Keratinocyte (primary cell): ENCODE data around the gene SDR39U1. TPM values are rescaled to one million over a fixed set of nuclear protein-coding genes. Genes with fewer than 3 reads are reported as not detected.
"Not testable (repeated sequence)": the region's sequence is repeated elsewhere in the genome, so short reads cannot be mapped to it uniquely, and the experiment has no call there.

Experiments
- DNase-seq: peaks from one replicate; pipeline ENCODE4 v3.0.0-alpha.2; 2011; ENCODE audit warnings: low read depth, missing footprints, low spot score
- FAIRE-seq: peaks from 2 replicates; lab custom pipeline; 2011; peaks lifted over from hg19 to GRCh38; lab: Jason Lieb, UNC
- H2AFZ ChIP-seq: 2 replicates; pipeline ENCODE4 v1.6.0; 2012; ENCODE audit warnings: low read length, control low read depth, inconsistent platforms; ENCODE audit not compliant: control insufficient read depth
- H3K27ac ChIP-seq: 2 replicates; pipeline ENCODE4 v1.5.1; 2011; ENCODE audit warnings: low read length; ENCODE audit not compliant: control insufficient read depth, insufficient read depth
- H3K27me3 ChIP-seq: 3 replicates; pipeline ENCODE4 v1.6.0; 2011; ENCODE audit warnings: low read length; ENCODE audit not compliant: control insufficient read depth, insufficient read depth; ENCODE audit errors: extremely low read depth
- H3K36me3 ChIP-seq, 2 experiments: 2 replicates in 1 of 2; 3 replicates in 1 of 2; pipeline ENCODE4 v1.5.1; 2011; ENCODE audit warnings: low read length in 2 of 2, mild to moderate bottlenecking in 1 of 2; ENCODE audit not compliant: control insufficient read depth in 2 of 2, insufficient read depth in 2 of 2; ENCODE audit errors: extremely low read depth in 1 of 2
- H3K4me1 ChIP-seq: 3 replicates; pipeline ENCODE4 v1.5.1; 2011; ENCODE audit warnings: low read length; ENCODE audit not compliant: control insufficient read depth, insufficient read depth; ENCODE audit errors: extremely low read depth
- H3K4me2 ChIP-seq: 3 replicates; pipeline ENCODE4 v1.6.0; 2011; ENCODE audit warnings: low read depth, low read length; ENCODE audit not compliant: control insufficient read depth, insufficient read depth; ENCODE audit errors: extremely low read depth
- H3K4me3 ChIP-seq, 3 experiments: fragments of 200-600 bp in 1 of 3; sonication (generic) in 1 of 3; 2 replicates in 2 of 3; 3 replicates in 1 of 3; pipeline ENCODE4 v1.5.1; 2011 to 2016; ENCODE audit warnings: low read length in 3 of 3, mild to moderate bottlenecking in 3 of 3, control low read depth in 2 of 3, inconsistent platforms in 1 of 3, low read depth in 1 of 3, mixed read lengths in 1 of 3, mixed run types in 1 of 3, moderate library complexity in 1 of 3; ENCODE audit not compliant: control insufficient read depth in 2 of 3, insufficient read depth in 2 of 3; ENCODE audit errors: extremely low read depth in 1 of 3
- H3K79me2 ChIP-seq: 2 replicates; pipeline ENCODE4 v1.6.0; 2012; ENCODE audit warnings: low read length; ENCODE audit not compliant: control insufficient read depth, insufficient read depth
- H3K9ac ChIP-seq: 3 replicates; pipeline ENCODE4 v1.6.0; 2011; ENCODE audit warnings: low read length; ENCODE audit not compliant: control insufficient read depth, insufficient read depth; ENCODE audit errors: extremely low read depth
- H3K9me1 ChIP-seq: 3 replicates; pipeline ENCODE4 v1.6.0; 2011; ENCODE audit warnings: low read length; ENCODE audit not compliant: control insufficient read depth, insufficient read depth; ENCODE audit errors: extremely low read depth
- H3K9me3 ChIP-seq: 2 replicates; pipeline ENCODE4 v1.5.1; 2012; ENCODE audit warnings: low read depth, low read length; ENCODE audit not compliant: control insufficient read depth
- H4K20me1 ChIP-seq: 3 replicates; pipeline ENCODE4 v1.6.0; 2011; ENCODE audit warnings: low read length; ENCODE audit not compliant: control insufficient read depth, insufficient read depth; ENCODE audit errors: extremely low read depth
- CTCF ChIP-seq, 3 experiments: IDR thresholded peaks in 1 of 3; conservative IDR thresholded peaks in 1 of 3; optimal IDR thresholded peaks in 1 of 3; 2 replicates in 2 of 3; 3 replicates in 1 of 3; pipeline versions ENCODE3 to v1.5.1; 2011; ENCODE audit warnings: low read length in 3 of 3, mild to moderate bottlenecking in 3 of 3, moderate library complexity in 2 of 3, control low read depth in 1 of 3, inconsistent platforms in 1 of 3; ENCODE audit not compliant: insufficient read depth in 2 of 3; ENCODE audit errors: extremely low read depth in 1 of 3
- EZH2 ChIP-seq: IDR thresholded peaks from one replicate; pipeline ENCODE4 v1.6.1; 2012; ENCODE audit warnings: inconsistent platforms, mild to moderate bottlenecking, low read length, moderate library complexity
- dilution Hi-C: fragments of 300-500 bp; cut with MboI; formaldehyde crosslinking; loops from one replicate; pipeline ENCODE4 v1.7.0; 2020; ENCODE audit warnings: low sequenced_read_pairs; ENCODE audit not compliant: extremely low pct_ligation_motif_present
- polyA plus RNA-seq, 5 experiments: library from polyadenylated mRNA; depleted of rRNA in 3 of 5; stranded (reverse) in 3 of 5; stranded (forward) in 1 of 5; unstranded in 1 of 5; fragments of >200 nt; gene quantifications; 1 replicate in 1 of 5; 2 replicates in 3 of 5; 3 replicates in 1 of 5; pipeline versions ENCODE4 v1.2.1 to v1.2.3, GENCODE V29; 2011 to 2012; ENCODE audit warnings: missing spikeins in 2 of 5, low read depth in 1 of 5, low replicate concordance in 1 of 5

The SDR39U1 gene
- polyA plus RNA-seq, 1 donor (not counting 4 experiments of a cell fraction or from before 2014, with no cell fraction given): 27.4 TPM

- TF ChIP-seq EZH2: no peak
- no peak for TF ChIP-seq CTCF (optimal IDR thresholded peaks at IDR 0.05 in 1 of 3, IDR thresholded peaks at IDR 0.05 in 1 of 3, conservative IDR thresholded peaks at IDR 0.05 in 1 of 3; ENCODE audit: extremely low read depth in 1 of 3, insufficient read depth in 2 of 3, low read length in 3 of 3)
- no peaks in the 10 kb centered on the region for H3K27me3 ChIP-seq
- no peak for FAIRE-seq
- DNase-seq: no peak
- dilution Hi-C loops: no loop called here
- H3K27ac ChIP-seq: no peak overlapping the region
- no peaks in the 10 kb centered on the region for H3K4me1 ChIP-seq
- no peaks in the 10 kb centered on the region for H3K9me3 ChIP-seq
- no peaks in the 10 kb centered on the region for H3K9me1 ChIP-seq
- H3K79me2 ChIP-seq: no peaks in the 10 kb centered on the region
- H2AFZ ChIP-seq: no peak overlapping the region
- no peak overlapping the region for H3K9ac ChIP-seq
- H3K4me2 ChIP-seq: no peak overlapping the region
- no peaks in the 10 kb centered on the region for H3K36me3 ChIP-seq
- no peak overlapping the region for H3K4me3 ChIP-seq
- no peaks in the 10 kb centered on the region for H4K20me1 ChIP-seq
Observed at GRCh38 chr14:24473211-24473610, 30.6 kb upstream of the SDR39U1 start.

- H3K9ac ChIP-seq, H3K27ac ChIP-seq, H3K9me1 ChIP-seq, H3K27me3 ChIP-seq, H3K9me3 ChIP-seq, H3K4me1 ChIP-seq, H3K4me2 ChIP-seq, DNase-seq, H3K4me3 ChIP-seq, H3K79me2 ChIP-seq, H4K20me1 ChIP-seq, FAIRE-seq, dilution Hi-C loops, H2AFZ ChIP-seq, H3K36me3 ChIP-seq: not testable (repeated sequence)
Observed at GRCh38 chr14:24470450-24470849, 27.9 kb upstream of the SDR39U1 start.

GRCh38 chr14:24465805-24466204, 23.2 kb upstream of the SDR39U1 start:
- H3K27me3 ChIP-seq: no peaks in the 10 kb centered on the region
- H3K9me3 ChIP-seq: no peaks in the 10 kb centered on the region
- H3K27ac ChIP-seq: no peak overlapping the region
- no peak overlapping the region for H2AFZ ChIP-seq
- no peaks in the 10 kb centered on the region for H4K20me1 ChIP-seq
- H3K9ac ChIP-seq: no peak overlapping the region
- H3K4me2 ChIP-seq: no peak overlapping the region
- no peaks in the 10 kb centered on the region for H3K9me1 ChIP-seq
- no peak for FAIRE-seq
- dilution Hi-C loops: no loop called here
- no peak overlapping the region for H3K4me3 ChIP-seq
- no peaks in the 10 kb centered on the region for H3K4me1 ChIP-seq
- DNase-seq: no peak
- no peaks in the 10 kb centered on the region for H3K36me3 ChIP-seq
- TF ChIP-seq CTCF (optimal IDR thresholded peaks at IDR 0.05 in 1 of 3, IDR thresholded peaks at IDR 0.05 in 1 of 3, conservative IDR thresholded peaks at IDR 0.05 in 1 of 3; ENCODE audit: extremely low read depth in 1 of 3, insufficient read depth in 2 of 3, low read length in 3 of 3) (no peak), EZH2 (no peak)
- no peaks in the 10 kb centered on the region for H3K79me2 ChIP-seq
